Calu3 (cell line): ENCODE measurements around the gene SLC38A1. TPM values are rescaled to one million over a fixed set of nuclear protein-coding genes. Genes with fewer than 3 reads are reported as not detected.

Experiments
- BruUV-seq: library from RNA; stranded (reverse); fragments of 400-500 nt; replicated peaks from 2 replicates; lab custom pipeline; 2021; lab: Mats Ljungman, UMichigan
- CTCF ChIA-PET: fragments of 300-600 bp; sonication (Branson Sonifier 250); formaldehyde crosslinking; loops from one replicate; lab custom pipeline; 2022; ENCODE audit warnings: antibody characterized with exemption; lab: Charles Lee
- DNase-seq: peaks from one replicate; pipeline ENCODE4 v3.0.0; 2022
- H3K27ac Mint-ChIP-seq: one replicate; pipeline ENCODE4 v1.8.0; 2022; ENCODE audit warnings: mixed read lengths; ENCODE audit not compliant: unreplicated experiment
- H3K27me3 Mint-ChIP-seq: one replicate; pipeline ENCODE4 v1.8.0; 2022; ENCODE audit warnings: mixed read lengths; ENCODE audit not compliant: unreplicated experiment
- H3K36me3 Mint-ChIP-seq: one replicate; pipeline ENCODE4 v1.8.0; 2022; ENCODE audit warnings: mild to moderate bottlenecking, moderate library complexity, mixed read lengths; ENCODE audit not compliant: insufficient read depth, unreplicated experiment
- H3K4me1 Mint-ChIP-seq: one replicate; pipeline ENCODE4 v1.8.0; 2022; ENCODE audit warnings: mild to moderate bottlenecking, low read depth, mixed read lengths; ENCODE audit not compliant: unreplicated experiment
- H3K4me3 Mint-ChIP-seq: one replicate; pipeline ENCODE4 v1.8.0; 2022; ENCODE audit warnings: mild to moderate bottlenecking, low read depth, moderate library complexity, mixed read lengths; ENCODE audit not compliant: unreplicated experiment
- H3K9me3 Mint-ChIP-seq: one replicate; pipeline ENCODE4 v1.8.0; 2022; ENCODE audit warnings: low read depth, mixed read lengths; ENCODE audit not compliant: unreplicated experiment
- intact Hi-C: fragments of 100-400 bp; cut with micrococcal nuclease; formaldehyde crosslinking; loops from one replicate; pipeline ENCODE4 v1.10.0; 2022; ENCODE audit not compliant: unreplicated experiment
- total RNA-seq: library from RNA; stranded (reverse); gene quantifications from 2 replicates; pipeline ENCODE4 v1.2.3, GENCODE V29; 2022
- TF ChIP-seq, protein P1 (sequence below): fragments of 200-600 bp; IDR thresholded peaks from one replicate; pipeline ENCODE4 v1.8.0; 2022; ENCODE audit warnings: antibody characterized with exemption; ENCODE audit not compliant: unreplicated experiment

SLC38A1 gene
- total RNA-seq, 1 experiment from 2014 or later = 132 TPM

DNA sequence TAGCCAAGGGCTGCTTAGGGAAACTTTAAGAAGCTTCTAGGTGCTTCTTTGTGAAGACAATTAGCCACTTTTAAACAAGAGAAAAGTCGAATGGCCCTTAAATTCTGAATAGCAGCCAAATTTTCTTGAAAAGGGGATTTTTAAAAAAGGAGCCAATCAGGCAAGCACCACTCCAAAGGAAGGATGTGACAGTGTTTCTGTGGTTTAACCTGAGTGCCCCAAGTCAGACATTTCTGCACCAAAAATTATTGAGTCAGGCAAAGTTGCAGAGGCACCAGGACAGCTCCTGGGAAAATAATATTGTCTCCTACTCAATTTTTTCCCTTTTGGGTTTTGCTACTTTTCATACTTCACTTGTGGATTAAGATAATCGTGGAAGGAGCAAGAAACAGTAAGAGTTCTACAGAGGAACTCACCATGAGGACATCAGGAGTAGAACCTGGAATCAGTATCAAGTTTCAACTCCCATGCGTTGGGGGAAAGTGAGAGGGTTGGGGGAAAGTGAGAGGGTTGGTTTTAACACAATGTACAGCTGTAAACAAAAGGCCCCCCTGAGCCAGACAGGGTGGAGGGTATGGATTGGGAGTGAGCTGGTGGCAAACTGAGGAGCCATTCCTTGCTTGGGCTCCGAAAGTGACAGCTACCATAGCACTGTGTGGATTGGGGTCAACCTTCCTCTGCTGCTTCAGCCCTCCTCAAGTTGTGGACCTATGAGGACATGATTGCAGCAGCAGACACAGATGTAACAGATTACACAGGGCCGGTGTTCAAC, 90.8 kb downstream of the SLC38A1 start:
- BruUV-seq = no TSS peak
- TF ChIP-seq, protein P1, sequence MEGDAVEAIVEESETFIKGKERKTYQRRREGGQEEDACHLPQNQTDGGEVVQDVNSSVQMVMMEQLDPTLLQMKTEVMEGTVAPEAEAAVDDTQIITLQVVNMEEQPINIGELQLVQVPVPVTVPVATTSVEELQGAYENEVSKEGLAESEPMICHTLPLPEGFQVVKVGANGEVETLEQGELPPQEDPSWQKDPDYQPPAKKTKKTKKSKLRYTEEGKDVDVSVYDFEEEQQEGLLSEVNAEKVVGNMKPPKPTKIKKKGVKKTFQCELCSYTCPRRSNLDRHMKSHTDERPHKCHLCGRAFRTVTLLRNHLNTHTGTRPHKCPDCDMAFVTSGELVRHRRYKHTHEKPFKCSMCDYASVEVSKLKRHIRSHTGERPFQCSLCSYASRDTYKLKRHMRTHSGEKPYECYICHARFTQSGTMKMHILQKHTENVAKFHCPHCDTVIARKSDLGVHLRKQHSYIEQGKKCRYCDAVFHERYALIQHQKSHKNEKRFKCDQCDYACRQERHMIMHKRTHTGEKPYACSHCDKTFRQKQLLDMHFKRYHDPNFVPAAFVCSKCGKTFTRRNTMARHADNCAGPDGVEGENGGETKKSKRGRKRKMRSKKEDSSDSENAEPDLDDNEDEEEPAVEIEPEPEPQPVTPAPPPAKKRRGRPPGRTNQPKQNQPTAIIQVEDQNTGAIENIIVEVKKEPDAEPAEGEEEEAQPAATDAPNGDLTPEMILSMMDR = no peak
- Mint-ChIP-seq H3K27ac (no peak overlapping the region), H3K4me3 (no peak overlapping the region), H3K27me3 (no peaks in the 10 kb centered on the region), H3K4me1 (peaks cover 8% of the 10 kb centered on the region), H3K9me3 (no peaks in the 10 kb centered on the region), H3K36me3 (no peaks in the 10 kb centered on the region)
- intact Hi-C loops = no loop called here
- CTCF ChIA-PET = no interaction called here
- no peak for DNase-seq

DNA sequence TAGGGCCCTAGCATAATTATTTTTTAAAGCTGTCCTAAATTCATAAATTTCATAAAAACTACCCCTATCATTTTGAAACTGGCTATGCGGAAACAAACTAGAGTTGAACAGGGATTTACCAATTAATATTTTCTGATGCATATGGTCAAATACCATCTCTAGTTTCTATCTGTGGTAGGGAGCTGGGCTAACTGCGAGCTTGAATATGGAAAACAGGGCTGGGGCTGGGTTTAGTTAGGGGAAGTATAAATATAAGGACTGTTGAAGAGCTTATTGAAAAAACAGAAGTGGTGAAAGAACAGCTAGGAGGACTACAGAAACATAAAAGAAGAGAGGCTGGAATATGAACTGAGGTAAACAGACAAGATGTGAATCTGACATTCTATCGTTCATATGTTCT, 91.8 kb downstream of the SLC38A1 start:
- Mint-ChIP-seq H3K9me3 (no peaks in the 10 kb centered on the region), H3K4me1 (peaks cover 8% of the 10 kb centered on the region), H3K4me3 (no peak overlapping the region), H3K27me3 (no peaks in the 10 kb centered on the region), H3K27ac (no peak overlapping the region), H3K36me3 (no peaks in the 10 kb centered on the region)
- no peak for DNase-seq
- TF ChIP-seq, protein P1 = no peak
- intact Hi-C loops = no loop called here
- CTCF ChIA-PET = no interaction called here
- BruUV-seq = no TSS peak

DNA sequence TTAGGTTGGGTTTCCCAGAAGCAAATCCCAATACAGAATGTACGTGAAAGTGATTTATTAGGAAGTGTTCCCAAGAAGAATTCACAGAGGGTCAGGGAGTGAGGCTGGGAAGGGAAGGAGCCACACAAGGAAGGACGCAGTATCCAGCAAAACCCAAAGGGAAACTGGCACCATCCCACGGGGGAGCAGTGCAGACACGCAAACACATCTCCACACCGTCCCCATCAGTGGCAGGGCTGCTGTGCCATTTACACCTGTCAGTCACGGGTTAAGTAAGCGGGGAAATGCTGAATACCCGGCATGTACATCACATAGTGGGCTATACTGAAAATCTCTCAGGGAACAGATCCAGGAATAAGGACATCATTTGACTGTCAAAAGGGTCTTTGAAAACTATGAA, 93.9 kb downstream of the SLC38A1 start:
- intact Hi-C loops = no loop called here
- H3K36me3 Mint-ChIP-seq = no peaks in the 10 kb centered on the region
- no peaks in the 10 kb centered on the region for H3K9me3 Mint-ChIP-seq
- no peak for DNase-seq
- CTCF ChIA-PET = no interaction called here
- H3K4me3 Mint-ChIP-seq = no peak overlapping the region
- H3K27me3 Mint-ChIP-seq = no peaks in the 10 kb centered on the region
- peaks cover 7% of the 10 kb centered on the region for H3K4me1 Mint-ChIP-seq
- no TSS peak for BruUV-seq
- no peak overlapping the region for H3K27ac Mint-ChIP-seq
- TF ChIP-seq, protein P1 = no peak

DNA sequence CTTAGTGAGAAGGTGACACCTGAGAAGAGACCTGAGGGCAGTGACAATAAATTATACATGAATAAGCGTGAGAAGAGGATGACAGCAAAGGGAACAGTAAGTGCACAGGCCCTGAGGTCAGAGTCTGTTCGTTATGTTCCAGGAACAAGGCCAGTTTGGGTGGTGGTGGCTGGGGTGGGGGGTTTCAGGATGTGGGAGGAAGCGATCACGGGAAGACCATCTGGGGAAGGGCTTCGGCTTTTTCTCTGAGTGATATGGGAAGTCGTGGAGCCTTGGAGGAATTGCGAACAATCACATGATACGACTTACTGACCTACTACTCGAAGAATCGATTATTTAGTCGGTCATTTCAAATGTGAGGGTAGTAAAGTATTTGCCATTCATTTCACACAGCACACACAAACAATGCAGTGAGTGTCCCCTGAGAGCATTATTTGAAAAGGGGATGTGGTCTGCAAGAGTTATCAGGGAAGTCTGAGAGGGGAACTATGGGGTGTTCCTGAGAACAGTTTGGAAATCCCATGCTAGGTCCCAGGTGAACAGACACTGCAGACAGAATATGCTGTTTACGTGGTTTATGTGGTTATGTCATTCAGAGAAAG, 94.7 kb downstream of the SLC38A1 start:
- TF ChIP-seq, protein P1 = no peak
- BruUV-seq = no TSS peak
- no peaks in the 10 kb centered on the region for H3K36me3 Mint-ChIP-seq
- DNase-seq = no peak
- H3K4me1 Mint-ChIP-seq = no peaks in the 10 kb centered on the region
- intact Hi-C loops = no loop called here
- CTCF ChIA-PET = no interaction called here
- H3K27ac Mint-ChIP-seq = no peak overlapping the region
- no peak overlapping the region for H3K4me3 Mint-ChIP-seq
- H3K9me3 Mint-ChIP-seq = no peaks in the 10 kb centered on the region
- no peaks in the 10 kb centered on the region for H3K27me3 Mint-ChIP-seq
